Smooth muscle cell of the brain vasculature (primary cell): ENCODE results near the gene FAM13A.
A peak's percentile ranks its signal among the peaks of the same experiment; 100 is the strongest.

ENCODE experiments used
- DNase-seq: peaks from one replicate; pipeline ENCODE4 v3.0.0-alpha.2; 2012; ENCODE audit warnings: low read depth, low spot score

FAM13A gene

GRCh38 chr4:88720451-88721428, 336.2 kb downstream of the FAM13A start:
- no peak for DNase-seq

GRCh38 chr4:88719381-88719780, 337.6 kb downstream of the FAM13A start:
- DNase-seq = no peak

GRCh38 chr4:88718098-88718497, 338.9 kb downstream of the FAM13A start:
- DNase-seq = no peak

GRCh38 chr4:88713782-88714181, 343.2 kb downstream of the FAM13A start:
- DNase-seq = no peak

GRCh38 chr4:88709989-88710388, 347.0 kb downstream of the FAM13A start:
- DNase-seq = no peak

- DNase-seq = peak; percentile 35
Measured at GRCh38 chr4:88706574-88706973, 350.4 kb downstream of the FAM13A start.

GRCh38 chr4:88705805-88706492, 351.0 kb downstream of the FAM13A start:
- no peak for DNase-seq

- no peak for DNase-seq
Measured at GRCh38 chr4:88705223-88705622, 351.8 kb downstream of the FAM13A start.

- DNase-seq = no peak
Measured at GRCh38 chr4:88702782-88703181, 354.2 kb downstream of the FAM13A start.

GRCh38 chr4:88698519-88698918, 358.5 kb downstream of the FAM13A start:
- no peak for DNase-seq

GRCh38 chr4:88697588-88698329, 359.2 kb downstream of the FAM13A start, which contains the start of gene NAP1L5:
Gene NAP1L5, minus strand, starts transcription at chr4:88697829. Its CDS starts 75 bp downstream, at chr4:88697754.
- DNase-seq = peak; percentile 26

- DNase-seq = no peak
Measured at GRCh38 chr4:88697141-88697540, 359.8 kb downstream of the FAM13A start.

GRCh38 chr4:88696630-88697029, 360.4 kb downstream of the FAM13A start:
- DNase-seq = no peak

- DNase-seq = no peak
Measured at GRCh38 chr4:88693792-88694191, 363.2 kb downstream of the FAM13A start.

- DNase-seq = no peak
Measured at GRCh38 chr4:88690355-88690754, 366.6 kb downstream of the FAM13A start.

- DNase-seq = no peak
Measured at GRCh38 chr4:88681209-88681608, 375.8 kb downstream of the FAM13A start.
